Stimulated activated CD4-positive, alpha-beta T cell treated with anti-CD3 and anti-CD28 coated beads, Interleukin-15, amount 100 ng/mL, for 48 hours (primary cell): ENCODE results near the gene PTMA.

Experiments
- DNase-seq, 2 donors: peaks; one replicate each; pipeline ENCODE4 v3.0.0-alpha.2; 2020; ENCODE audit warnings: low read depth in 2 of 2

The PTMA gene

GRCh38 chr2:231676243-231676642 is 32.1 kb upstream of the PTMA start:
- DNase-seq = no peak

- peak; percentile 59 to 76 for DNase-seq
Measured at GRCh38 chr2:231677632-231678104, 30.7 kb upstream of the PTMA start.

- DNase-seq = no peak
Measured at GRCh38 chr2:231679908-231680284, 28.4 kb upstream of the PTMA start.

- DNase-seq = no peak
Measured at GRCh38 chr2:231680285-231680991, 27.9 kb upstream of the PTMA start.

- no peak for DNase-seq
Measured at GRCh38 chr2:231680992-231681852, 27.1 kb upstream of the PTMA start.

GRCh38 chr2:231682603-231683291 is 25.6 kb upstream of the PTMA start:
- DNase-seq = no peak

- no peak for DNase-seq
Measured at GRCh38 chr2:231683292-231684235, 24.8 kb upstream of the PTMA start.

GRCh38 chr2:231684314-231685223 is 23.8 kb upstream of the PTMA start:
- no peak for DNase-seq

- DNase-seq = no peak
Measured at GRCh38 chr2:231685349-231686191, 22.8 kb upstream of the PTMA start.

GRCh38 chr2:231686192-231687100 is 21.9 kb upstream of the PTMA start:
- DNase-seq = no peak

GRCh38 chr2:231687133-231687852 is 21.0 kb upstream of the PTMA start:
- DNase-seq = peak; percentile 36 to 48

GRCh38 chr2:231687961-231688360 is 20.4 kb upstream of the PTMA start:
- no peak for DNase-seq

GRCh38 chr2:231688719-231689118 is 19.6 kb upstream of the PTMA start:
- DNase-seq = no peak

GRCh38 chr2:231689124-231689893 is 19.0 kb upstream of the PTMA start:
- no peak for DNase-seq

GRCh38 chr2:231691251-231691772 is 17.0 kb upstream of the PTMA start:
- no peak for DNase-seq

- DNase-seq = no peak
Measured at GRCh38 chr2:231692847-231693246, 15.5 kb upstream of the PTMA start.
